Sigmoid colon (tissue), 4 donors: ENCODE results near the gene CYB561.

Experiments used
- EP300 ChIP-seq, 4 donors: sonication (generic); formaldehyde crosslinking; IDR thresholded peaks; one replicate each; pipeline ENCODE4 v1.6.1; 2017; ENCODE audit warnings: antibody characterized with exemption in 4 of 4
- POLR2A ChIP-seq, 2 donors: fragments of 450-650 bp; IDR thresholded peaks; one replicate each; pipeline ENCODE4 v1.6.1; 2016; ENCODE audit warnings: antibody characterized with exemption in 2 of 2, mild to moderate bottlenecking in 2 of 2, moderate library complexity in 2 of 2
- POLR2AphosphoS5 ChIP-seq, 4 donors: sonication (generic); formaldehyde crosslinking; IDR thresholded peaks; one replicate each; pipeline ENCODE4 v1.6.1; 2017; ENCODE audit warnings: antibody characterized with exemption in 4 of 4
- TF ChIP-seq, protein P1 (sequence below), 4 experiments: fragments of 450-650 bp in 3 of 4; fragments of 200-600 bp in 1 of 4; IDR thresholded peaks; one replicate each; pipeline ENCODE4 v1.5.1; 2016 to 2019; ENCODE audit warnings: antibody characterized with exemption in 4 of 4, mild to moderate bottlenecking in 3 of 4, moderate library complexity in 2 of 4

DNA sequence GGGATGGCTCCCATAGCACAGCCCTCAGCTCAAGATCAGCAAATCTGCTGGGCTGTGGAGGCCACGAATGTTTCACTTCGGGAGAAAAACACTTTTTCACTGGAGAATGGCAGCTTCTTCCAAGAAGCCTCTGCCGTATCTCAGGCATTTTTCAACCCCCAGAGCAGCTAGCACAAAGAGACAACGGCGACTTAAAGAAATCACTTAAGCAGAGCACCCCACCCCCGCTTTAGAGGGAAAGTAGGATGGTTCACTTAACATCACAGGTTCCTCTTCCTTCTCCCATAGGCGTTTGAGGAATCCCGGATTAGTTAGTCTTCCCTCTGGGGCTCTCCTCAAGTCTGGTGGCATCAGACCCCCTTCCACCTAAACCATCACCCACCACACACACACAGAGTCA lies 27.6 kb downstream of the CYB561 start:
- TF ChIP-seq POLR2A (IDR thresholded peaks at IDR 0.05) (no peak), POLR2AphosphoS5 (IDR thresholded peaks at IDR 0.05) (no peak), EP300 (IDR thresholded peaks at IDR 0.05) (no peak)
- TF ChIP-seq, protein P1, sequence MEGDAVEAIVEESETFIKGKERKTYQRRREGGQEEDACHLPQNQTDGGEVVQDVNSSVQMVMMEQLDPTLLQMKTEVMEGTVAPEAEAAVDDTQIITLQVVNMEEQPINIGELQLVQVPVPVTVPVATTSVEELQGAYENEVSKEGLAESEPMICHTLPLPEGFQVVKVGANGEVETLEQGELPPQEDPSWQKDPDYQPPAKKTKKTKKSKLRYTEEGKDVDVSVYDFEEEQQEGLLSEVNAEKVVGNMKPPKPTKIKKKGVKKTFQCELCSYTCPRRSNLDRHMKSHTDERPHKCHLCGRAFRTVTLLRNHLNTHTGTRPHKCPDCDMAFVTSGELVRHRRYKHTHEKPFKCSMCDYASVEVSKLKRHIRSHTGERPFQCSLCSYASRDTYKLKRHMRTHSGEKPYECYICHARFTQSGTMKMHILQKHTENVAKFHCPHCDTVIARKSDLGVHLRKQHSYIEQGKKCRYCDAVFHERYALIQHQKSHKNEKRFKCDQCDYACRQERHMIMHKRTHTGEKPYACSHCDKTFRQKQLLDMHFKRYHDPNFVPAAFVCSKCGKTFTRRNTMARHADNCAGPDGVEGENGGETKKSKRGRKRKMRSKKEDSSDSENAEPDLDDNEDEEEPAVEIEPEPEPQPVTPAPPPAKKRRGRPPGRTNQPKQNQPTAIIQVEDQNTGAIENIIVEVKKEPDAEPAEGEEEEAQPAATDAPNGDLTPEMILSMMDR (IDR thresholded peaks at IDR 0.05): no peak
